HG03139 (cell line): ENCODE results near the gene FOXP1.

Source experiments
- ATAC-seq: cut with Tn5 transposase; IDR thresholded peaks from one replicate; pipeline ENCODE4 v1.9.1; 2021; ENCODE audit not compliant: unreplicated experiment

The FOXP1 gene

GRCh38 chr3:71488391-71488809, 95.1 kb downstream of the FOXP1 start:
- no peak for ATAC-seq

- no peak for ATAC-seq
These were observed 96.1 kb downstream of the FOXP1 start for GRCh38 chr3:71487418-71487817.

GRCh38 chr3:71486831-71487230, 96.7 kb downstream of the FOXP1 start:
- no peak for ATAC-seq

GRCh38 chr3:71485896-71486295, 97.6 kb downstream of the FOXP1 start:
- ATAC-seq, result no peak

- no peak for ATAC-seq
These were observed 99.1 kb downstream of the FOXP1 start for GRCh38 chr3:71484452-71484851.

- ATAC-seq, result no peak
These were observed 99.5 kb downstream of the FOXP1 start for GRCh38 chr3:71484047-71484446.

GRCh38 chr3:71482771-71483170, 100.8 kb downstream of the FOXP1 start:
- no peak for ATAC-seq

- no peak for ATAC-seq
These were observed 105.0 kb downstream of the FOXP1 start for GRCh38 chr3:71478568-71478967.

- no peak for ATAC-seq
These were observed 106.6 kb downstream of the FOXP1 start for GRCh38 chr3:71476950-71477349.

GRCh38 chr3:71469138-71469435, 114.4 kb downstream of the FOXP1 start:
- ATAC-seq, result no peak

- no peak for ATAC-seq
These were observed 115.0 kb downstream of the FOXP1 start for GRCh38 chr3:71468311-71469137.

GRCh38 chr3:71466483-71466882, 117.0 kb downstream of the FOXP1 start:
- no peak for ATAC-seq

- no peak for ATAC-seq
These were observed 118.0 kb downstream of the FOXP1 start for GRCh38 chr3:71465371-71466036.

GRCh38 chr3:71464613-71465012, 118.9 kb downstream of the FOXP1 start:
- no peak for ATAC-seq

GRCh38 chr3:71463617-71464016, 119.9 kb downstream of the FOXP1 start:
- ATAC-seq, result no peak

- ATAC-seq, result no peak
These were observed 120.9 kb downstream of the FOXP1 start for GRCh38 chr3:71462586-71462985.

- ATAC-seq, result no peak
These were observed 121.6 kb downstream of the FOXP1 start for GRCh38 chr3:71461749-71462483.

- ATAC-seq, result no peak
These were observed 122.4 kb downstream of the FOXP1 start for GRCh38 chr3:71461114-71461513.

- ATAC-seq, result no peak
These were observed 124.6 kb downstream of the FOXP1 start for GRCh38 chr3:71458895-71459294.

GRCh38 chr3:71456826-71457225, 126.7 kb downstream of the FOXP1 start:
- no peak for ATAC-seq

GRCh38 chr3:71456156-71456555, 127.4 kb downstream of the FOXP1 start:
- no peak for ATAC-seq
